AG04449 (cell line): ENCODE results near the gene GPHN.
"Not testable (repeated sequence)": the region's sequence is repeated elsewhere in the genome, so short reads cannot be mapped to it uniquely, and the experiment has no call there.

ENCODE experiments used
- CTCF ChIA-PET: fragments of 350-600 bp; formaldehyde crosslinking; extraction: SDS; loops from one replicate; lab custom pipeline; 2021; ENCODE audit warnings: antibody characterized with exemption; lab: Yijun Ruan, JAX
- POLR2A ChIA-PET: fragments of 400-600, 350-600 bp; formaldehyde crosslinking; extraction: SDS; loops from one replicate; lab custom pipeline; 2020; ENCODE audit warnings: antibody characterized with exemption, inconsistent platforms; lab: Yijun Ruan, JAX
- DNase-seq: peaks from one replicate; pipeline ENCODE4 v3.0.0-alpha.2; 2010; ENCODE audit warnings: low read depth, low spot score
- H3K4me3 ChIP-seq: 2 replicates; pipeline ENCODE4 v1.5.1; 2011; ENCODE audit warnings: low read depth, mild to moderate bottlenecking, control low read depth, low read length
- TF ChIP-seq, protein P1 (sequence below): IDR thresholded peaks from one replicate; pipeline ENCODE4 v1.5.1; 2011; ENCODE audit warnings: mild to moderate bottlenecking, moderate library complexity, low read length, control low read depth, inconsistent platforms; ENCODE audit not compliant: insufficient read depth; ENCODE audit errors: missing control alignments

The GPHN gene

DNA sequence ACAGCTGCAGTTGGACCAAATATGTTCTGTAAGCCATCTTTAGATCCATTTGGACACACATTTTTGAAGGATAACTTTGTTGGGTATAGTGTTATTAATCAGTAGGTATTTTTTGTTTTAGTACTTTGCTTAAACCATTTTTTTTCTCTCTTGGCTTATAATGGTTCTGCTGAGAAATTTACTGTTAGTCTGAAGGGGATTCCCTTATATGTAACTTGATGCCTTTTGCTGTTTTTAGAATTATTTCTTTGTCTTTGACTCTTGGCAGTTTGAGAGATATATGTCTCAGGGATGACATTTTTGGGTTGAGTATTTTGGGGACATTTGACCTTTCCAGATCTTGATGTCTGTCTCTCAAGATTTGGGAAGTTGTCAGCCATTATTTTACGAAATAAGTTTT lies 169.8 kb downstream of the GPHN start:
- CTCF ChIA-PET, result no interaction called here
- TF ChIP-seq, protein P1, sequence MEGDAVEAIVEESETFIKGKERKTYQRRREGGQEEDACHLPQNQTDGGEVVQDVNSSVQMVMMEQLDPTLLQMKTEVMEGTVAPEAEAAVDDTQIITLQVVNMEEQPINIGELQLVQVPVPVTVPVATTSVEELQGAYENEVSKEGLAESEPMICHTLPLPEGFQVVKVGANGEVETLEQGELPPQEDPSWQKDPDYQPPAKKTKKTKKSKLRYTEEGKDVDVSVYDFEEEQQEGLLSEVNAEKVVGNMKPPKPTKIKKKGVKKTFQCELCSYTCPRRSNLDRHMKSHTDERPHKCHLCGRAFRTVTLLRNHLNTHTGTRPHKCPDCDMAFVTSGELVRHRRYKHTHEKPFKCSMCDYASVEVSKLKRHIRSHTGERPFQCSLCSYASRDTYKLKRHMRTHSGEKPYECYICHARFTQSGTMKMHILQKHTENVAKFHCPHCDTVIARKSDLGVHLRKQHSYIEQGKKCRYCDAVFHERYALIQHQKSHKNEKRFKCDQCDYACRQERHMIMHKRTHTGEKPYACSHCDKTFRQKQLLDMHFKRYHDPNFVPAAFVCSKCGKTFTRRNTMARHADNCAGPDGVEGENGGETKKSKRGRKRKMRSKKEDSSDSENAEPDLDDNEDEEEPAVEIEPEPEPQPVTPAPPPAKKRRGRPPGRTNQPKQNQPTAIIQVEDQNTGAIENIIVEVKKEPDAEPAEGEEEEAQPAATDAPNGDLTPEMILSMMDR, result no peak
- POLR2A ChIA-PET, result no interaction called here
- no peak overlapping the region for H3K4me3 ChIP-seq
- DNase-seq, result no peak

DNA sequence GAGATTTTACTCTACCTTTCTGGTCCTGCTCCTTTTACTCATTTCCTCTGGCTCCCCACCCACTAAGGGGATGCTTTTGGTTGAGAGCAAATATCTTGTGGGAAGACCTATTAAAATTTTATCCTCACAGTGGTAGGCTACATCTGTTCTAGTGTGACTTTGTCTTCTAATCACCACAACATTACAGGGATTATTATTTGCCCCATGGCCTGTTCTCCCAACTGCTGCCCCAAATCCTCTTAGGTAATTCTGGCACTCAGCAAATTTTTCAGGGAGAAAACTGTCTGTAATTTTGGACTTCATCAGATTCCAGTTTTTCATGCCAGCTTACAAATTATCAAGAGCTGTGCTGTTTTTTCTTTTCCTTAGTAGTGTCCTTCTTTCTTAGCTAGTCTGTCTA lies 172.3 kb downstream of the GPHN start:
- no peak for DNase-seq
- TF ChIP-seq, protein P1, result no peak
- POLR2A ChIA-PET, result no interaction called here
- no peak overlapping the region for H3K4me3 ChIP-seq
- CTCF ChIA-PET, result no interaction called here

DNA sequence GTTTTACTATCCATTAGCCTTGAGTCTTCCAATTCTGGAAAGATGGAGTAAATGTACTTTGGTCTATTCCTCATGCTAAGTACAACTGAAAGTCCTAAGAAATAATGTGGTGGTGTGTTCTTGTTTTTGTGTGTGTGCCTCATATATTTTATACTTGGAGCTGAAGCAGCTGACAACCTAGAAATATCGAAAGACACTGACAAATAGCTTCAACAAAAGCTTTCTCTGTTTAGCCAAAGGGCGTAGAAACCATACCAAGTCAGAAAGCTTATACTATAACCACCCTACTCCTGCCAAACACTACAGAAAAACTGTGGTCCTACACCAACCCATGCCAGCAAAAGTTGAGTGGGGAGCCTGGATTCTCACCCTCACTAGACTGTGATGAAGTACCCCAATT lies 188.4 kb downstream of the GPHN start:
- no peak for DNase-seq
- POLR2A ChIA-PET, result no interaction called here
- TF ChIP-seq, protein P1, result no peak
- CTCF ChIA-PET, result no interaction called here
- H3K4me3 ChIP-seq, result no peak overlapping the region

DNA sequence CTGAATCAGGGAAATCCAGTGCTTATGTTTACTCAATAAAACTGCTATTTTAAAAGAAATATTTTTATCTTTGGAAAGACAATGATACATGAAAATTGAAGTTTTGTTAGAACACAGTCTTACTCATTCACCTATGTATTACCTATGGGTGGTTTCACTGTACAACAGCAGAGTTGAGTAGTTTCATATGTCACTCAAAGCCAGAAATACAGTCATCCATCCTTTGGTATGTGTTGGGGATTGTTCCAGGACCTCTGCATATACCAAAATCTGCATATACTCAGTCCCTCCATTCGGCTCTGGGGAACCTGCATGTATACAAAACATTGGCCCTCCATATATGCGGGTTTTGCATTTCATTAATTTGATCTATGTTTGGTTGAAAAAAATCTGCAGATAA lies 190.6 kb downstream of the GPHN start:
- TF ChIP-seq, protein P1, result no peak
- POLR2A ChIA-PET, result no interaction called here
- H3K4me3 ChIP-seq, result no peak overlapping the region
- CTCF ChIA-PET, result no interaction called here
- no peak for DNase-seq

DNA sequence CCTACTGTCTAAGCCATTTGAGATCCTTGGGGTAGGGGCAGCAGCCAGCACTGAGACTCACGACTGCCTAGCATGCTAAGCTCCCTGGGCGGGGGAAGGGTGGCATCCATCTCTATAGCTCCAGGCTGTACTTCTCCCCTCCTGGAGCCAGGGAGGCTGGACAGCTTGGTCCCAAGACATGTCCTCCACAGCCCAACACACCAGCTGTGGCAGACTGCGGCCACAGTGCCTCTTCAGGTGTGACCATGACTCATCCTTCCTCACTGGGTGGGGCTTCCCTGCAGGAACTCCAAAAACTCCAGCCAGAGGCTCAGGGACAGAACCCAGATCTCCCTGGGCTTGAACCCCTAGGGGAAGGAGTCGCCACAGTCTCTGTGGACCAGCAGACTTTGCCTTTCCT lies 193.9 kb downstream of the GPHN start:
- TF ChIP-seq, protein P1, result no peak
- DNase-seq, result no peak
- ChIA-PET POLR2A (no interaction called here), CTCF (no interaction called here)
- H3K4me3 ChIP-seq, result no peak overlapping the region

DNA sequence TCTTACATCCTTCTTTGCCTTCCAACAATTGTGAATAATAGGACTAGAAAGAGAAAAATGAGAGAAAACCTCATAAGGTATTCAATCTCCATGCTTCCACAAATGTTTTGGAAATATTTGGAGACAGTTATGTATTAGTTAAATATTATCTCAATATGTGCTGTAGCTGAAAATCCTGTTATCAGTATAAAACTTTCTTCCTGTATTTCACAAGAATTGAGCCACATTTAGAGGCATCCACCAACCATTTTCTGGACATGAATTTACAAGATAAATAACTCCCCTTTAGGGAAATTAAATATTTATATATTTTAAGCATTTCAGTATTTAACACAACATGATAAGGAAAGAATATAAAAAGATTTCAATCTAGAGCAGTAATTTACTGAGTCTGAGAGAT lies 200.3 kb downstream of the GPHN start:
- TF ChIP-seq, protein P1, result no peak
- POLR2A ChIA-PET, result no interaction called here
- CTCF ChIA-PET, result interaction anchor here (0.9 kb wide), 1 partner anchor 14 kb away, joined by 3 read pairs; no protein-coding TSS in a partner anchor
- no peak for DNase-seq
- no peak overlapping the region for H3K4me3 ChIP-seq

DNA sequence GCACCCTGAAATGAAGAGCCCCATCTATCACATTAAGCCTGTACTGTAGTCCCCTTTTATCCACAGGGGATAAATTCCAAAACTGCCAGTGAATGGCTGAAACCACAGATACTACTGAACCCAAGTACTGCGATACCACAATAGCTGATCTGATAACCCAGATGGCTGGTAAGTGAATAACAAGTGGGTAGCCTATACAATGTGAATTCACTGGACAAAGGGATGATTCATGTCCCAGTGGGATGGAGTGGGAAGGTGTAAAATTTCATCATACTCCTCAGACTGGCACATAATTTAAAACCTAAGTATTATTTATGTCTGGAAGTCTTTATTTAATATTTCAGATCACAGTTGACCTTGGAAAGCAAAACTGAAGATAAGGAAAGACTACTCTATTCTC lies 201.3 kb downstream of the GPHN start:
- DNase-seq, result no peak
- ChIA-PET POLR2A (no interaction called here), CTCF (no interaction called here)
- H3K4me3 ChIP-seq, result no peak overlapping the region
- TF ChIP-seq, protein P1, result no peak

DNA sequence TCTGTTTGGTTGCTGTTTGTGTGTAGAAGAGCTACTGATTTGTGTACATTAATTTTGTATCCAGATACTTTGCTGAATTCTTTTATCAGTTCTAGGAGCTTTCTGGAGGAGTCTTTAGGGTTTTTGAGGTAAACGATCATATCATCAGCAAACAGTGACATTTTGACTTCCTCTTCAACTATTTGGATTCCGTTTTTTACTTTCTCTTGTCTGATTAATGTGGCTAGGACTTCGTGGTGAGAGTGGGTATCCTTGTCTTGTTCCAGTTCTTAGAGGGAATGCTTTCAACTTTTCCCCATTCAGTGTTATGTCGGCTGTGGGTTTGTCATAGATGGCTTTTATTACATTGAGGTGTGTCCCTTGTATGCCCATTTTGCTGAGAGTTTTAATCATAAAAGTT lies 206.3 kb downstream of the GPHN start:
- CTCF ChIA-PET, DNase-seq, H3K4me3 ChIP-seq, POLR2A ChIA-PET: not testable (repeated sequence)

DNA sequence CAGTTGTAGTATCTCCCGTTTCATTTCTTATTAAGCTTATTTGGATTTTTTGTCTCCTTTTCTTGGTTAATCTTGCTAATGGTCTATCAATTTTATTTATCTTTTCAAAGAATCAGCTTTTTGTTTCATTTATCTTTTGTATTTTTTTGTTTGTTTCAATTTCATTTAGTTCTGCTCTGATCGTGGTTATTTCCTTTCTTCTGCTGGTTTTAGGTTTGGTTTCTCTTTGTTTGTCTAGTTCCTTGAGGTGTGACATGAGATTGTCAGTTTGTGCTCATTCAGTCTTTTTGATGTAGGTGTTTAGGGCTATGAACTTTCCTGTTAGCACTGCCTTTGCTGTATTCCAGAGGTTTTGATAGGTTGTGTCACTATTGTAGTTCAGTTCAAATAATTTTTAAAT lies 207.4 kb downstream of the GPHN start:
- H3K4me3 ChIP-seq, DNase-seq, CTCF ChIA-PET, POLR2A ChIA-PET: not testable (repeated sequence)
